Suprapubic skin (tissue), 4 donors: ENCODE results near the gene METTL22. TPM values are rescaled to one million over a fixed set of nuclear protein-coding genes. Genes with fewer than 3 reads are reported as not detected.

Experiments
- DNase-seq, 2 donors: peaks; one replicate each; pipeline ENCODE4 v3.0.0-alpha.2; 2019; ENCODE audit warnings: low spot score in 2 of 2
- H3K27ac ChIP-seq: fragments of 200-600 bp; sonication (generic); one replicate; pipeline ENCODE4 v1.5.1; 2019
- H3K27me3 ChIP-seq: fragments of 200-600 bp; sonication (generic); one replicate; pipeline ENCODE4 v1.5.1; 2019
- H3K36me3 ChIP-seq: fragments of 200-600 bp; sonication (generic); one replicate; pipeline ENCODE4 v1.5.1; 2019
- H3K4me1 ChIP-seq: fragments of 200-600 bp; sonication (generic); one replicate; pipeline ENCODE4 v1.5.1; 2019
- H3K4me3 ChIP-seq: fragments of 200-600 bp; sonication (generic); one replicate; pipeline ENCODE4 v1.5.1; 2019; ENCODE audit warnings: mild to moderate bottlenecking
- H3K9me3 ChIP-seq: fragments of 200-600 bp; sonication (generic); one replicate; pipeline ENCODE4 v1.5.1; 2019
- CTCF ChIP-seq, 2 donors: fragments of 200-600 bp in 1 of 2; fragments of 450-650 bp in 1 of 2; sonication (generic) in 1 of 2; IDR thresholded peaks; one replicate each; pipeline ENCODE4 v1.5.1; 2016 to 2019; ENCODE audit warnings: antibody characterized with exemption in 2 of 2, mild to moderate bottlenecking in 1 of 2, moderate library complexity in 1 of 2
- EP300 ChIP-seq: sonication (generic); formaldehyde crosslinking; IDR thresholded peaks from one replicate; pipeline ENCODE4 v1.6.1; 2017; ENCODE audit warnings: antibody characterized with exemption
- POLR2A ChIP-seq, 2 donors: fragments of 450-650 bp; IDR thresholded peaks; one replicate each; pipeline ENCODE4 v1.6.1; 2017; ENCODE audit warnings: antibody characterized with exemption in 2 of 2, mild to moderate bottlenecking in 2 of 2, moderate library complexity in 2 of 2
- POLR2AphosphoS5 ChIP-seq, 3 donors: sonication (generic); formaldehyde crosslinking; IDR thresholded peaks; one replicate each; pipeline ENCODE4 v1.6.1; 2017; ENCODE audit warnings: antibody characterized with exemption in 3 of 3
- whole genome bisulfite sequencing: methylation state at CpG from one replicate; pipeline ENCODE4 v1.1.5; 2018; 5-methylcytosine and 5-hydroxymethylcytosine counted together
- total RNA-seq, 4 donors: library from RNA; depleted of rRNA; stranded (reverse); fragments of >200 nt; gene quantifications; one replicate each; pipeline ENCODE4 v1.1.0, GENCODE V29; 2016

Gene METTL22
- total RNA-seq, 4 donors from 2014 or later: 15.5 to 114 (median 28.3) TPM

- peaks cover 17% of the 10 kb centered on the region for H3K4me1 ChIP-seq
- no peaks in the 10 kb centered on the region for H3K9me3 ChIP-seq
- no peak for TF ChIP-seq CTCF (IDR thresholded peaks at IDR 0.05)
- TF ChIP-seq POLR2AphosphoS5 (IDR thresholded peaks at IDR 0.05): no peak
- TF ChIP-seq EP300: no peak
- no peak for TF ChIP-seq POLR2A (IDR thresholded peaks at IDR 0.05)
- 4% methylated on average over 21 of the region's 49 CpGs for WGBS
- H3K36me3 ChIP-seq: peaks cover 3% of the 10 kb centered on the region
- H3K27me3 ChIP-seq: no peaks in the 10 kb centered on the region
- H3K27ac ChIP-seq: no peak within 1 kb of the TSS
- peak within 1 kb of the TSS; percentile 70 for H3K4me3 ChIP-seq
- DNase-seq: peak; percentile 91 to 96
Measured at GRCh38 chr16:8674413-8675022, 53.0 kb downstream of the METTL22 start, which contains the start of gene ABAT. ABAT (plus strand) TSS chr16:8674617; CDS start chr16:8735740, 61,123 bp downstream.

GRCh38 chr16:8675183-8676159 lies 54.0 kb downstream of the METTL22 start:
- no peaks in the 10 kb centered on the region for H3K36me3 ChIP-seq
- H3K9me3 ChIP-seq: no peaks in the 10 kb centered on the region
- DNase-seq: no peak
- TF ChIP-seq EP300 (no peak), CTCF (IDR thresholded peaks at IDR 0.05) (no peak), POLR2AphosphoS5 (IDR thresholded peaks at IDR 0.05) (no peak), POLR2A (IDR thresholded peaks at IDR 0.05) (no peak)
- H3K4me1 ChIP-seq: peaks cover 17% of the 10 kb centered on the region
- no peak overlapping the region for H3K27ac ChIP-seq
- WGBS: 68% methylated on average over 11 of the region's 13 CpGs
- no peaks in the 10 kb centered on the region for H3K27me3 ChIP-seq
- peak overlapping the region; percentile 70 for H3K4me3 ChIP-seq

- Histone ChIP-seq H3K4me3 (no peak overlapping the region), H3K4me1 (peaks cover 17% of the 10 kb centered on the region), H3K36me3 (no peaks in the 10 kb centered on the region), H3K27me3 (no peaks in the 10 kb centered on the region), H3K27ac (no peak overlapping the region), H3K9me3 (no peaks in the 10 kb centered on the region)
- WGBS: 67% methylated on average over 4 of the region's 5 CpGs
- DNase-seq: no peak
- no peak for TF ChIP-seq CTCF (IDR thresholded peaks at IDR 0.05)
- no peak for TF ChIP-seq EP300
- no peak for TF ChIP-seq POLR2AphosphoS5 (IDR thresholded peaks at IDR 0.05)
- no peak for TF ChIP-seq POLR2A (IDR thresholded peaks at IDR 0.05)
Measured at GRCh38 chr16:8676160-8676547, 54.7 kb downstream of the METTL22 start.

- no peak for TF ChIP-seq CTCF (IDR thresholded peaks at IDR 0.05)
- TF ChIP-seq POLR2A (IDR thresholded peaks at IDR 0.05): no peak
- no peak for TF ChIP-seq POLR2AphosphoS5 (IDR thresholded peaks at IDR 0.05)
- TF ChIP-seq EP300: no peak
- Histone ChIP-seq H3K4me1 (peaks cover 17% of the 10 kb centered on the region), H3K36me3 (no peaks in the 10 kb centered on the region), H3K4me3 (no peak overlapping the region), H3K27ac (no peak overlapping the region), H3K9me3 (no peaks in the 10 kb centered on the region), H3K27me3 (no peaks in the 10 kb centered on the region)
- 73% methylated on average over 7 of the region's 7 CpGs for WGBS
- DNase-seq: no peak
Measured at GRCh38 chr16:8676737-8677375, 55.4 kb downstream of the METTL22 start.
